Kidney glomerular epithelial cell (primary cell): ENCODE results near the gene GNAZ.

Experiments
- DNase-seq: peaks from one replicate; lab custom pipeline; 2025; lab: John Stamatoyannopoulos, UW

GNAZ gene

GRCh38 chr22:23076896-23077572 lies 6.7 kb downstream of the GNAZ start:
- DNase-seq, result no peak

GRCh38 chr22:23077627-23078461 lies 7.5 kb downstream of the GNAZ start:
- no peak for DNase-seq

GRCh38 chr22:23078462-23078787 lies 8.1 kb downstream of the GNAZ start:
- DNase-seq, result no peak

GRCh38 chr22:23079240-23079768 lies 9.0 kb downstream of the GNAZ start:
- no peak for DNase-seq

- no peak for DNase-seq
Observed at GRCh38 chr22:23079814-23080521, 9.6 kb downstream of the GNAZ start.

GRCh38 chr22:23080613-23081290 lies 10.4 kb downstream of the GNAZ start:
- no peak for DNase-seq

GRCh38 chr22:23082534-23083314 lies 12.4 kb downstream of the GNAZ start:
- no peak for DNase-seq

- no peak for DNase-seq
Observed at GRCh38 chr22:23083315-23084021, 13.1 kb downstream of the GNAZ start.

- DNase-seq, result no peak
Observed at GRCh38 chr22:23084453-23085350, 14.4 kb downstream of the GNAZ start.

GRCh38 chr22:23085351-23085671 lies 15.0 kb downstream of the GNAZ start:
- no peak for DNase-seq

GRCh38 chr22:23085785-23086184 lies 15.5 kb downstream of the GNAZ start:
- no peak for DNase-seq

- no peak for DNase-seq
Observed at GRCh38 chr22:23086263-23086662, 15.9 kb downstream of the GNAZ start.

- DNase-seq, result no peak
Observed at GRCh38 chr22:23086787-23087186, 16.5 kb downstream of the GNAZ start.

- DNase-seq, result no peak
Observed at GRCh38 chr22:23088199-23088604, 17.9 kb downstream of the GNAZ start.

GRCh38 chr22:23089010-23089409 lies 18.7 kb downstream of the GNAZ start:
- DNase-seq, result no peak

GRCh38 chr22:23089633-23090456 lies 19.5 kb downstream of the GNAZ start:
- no peak for DNase-seq

- no peak for DNase-seq
Observed at GRCh38 chr22:23090457-23090835, 20.1 kb downstream of the GNAZ start.

- DNase-seq, result no peak
Observed at GRCh38 chr22:23091760-23092159, 21.4 kb downstream of the GNAZ start.
